ENCODE measurements around the gene FAM111B. TPM values are rescaled to one million over a fixed set of nuclear protein-coding genes. Genes with fewer than 3 reads are reported as not detected.

Gene FAM111B
- total and polyA plus RNA-seq, 4 donors, result 0.94 to 6.9 (median 2.3) TPM

DNA sequence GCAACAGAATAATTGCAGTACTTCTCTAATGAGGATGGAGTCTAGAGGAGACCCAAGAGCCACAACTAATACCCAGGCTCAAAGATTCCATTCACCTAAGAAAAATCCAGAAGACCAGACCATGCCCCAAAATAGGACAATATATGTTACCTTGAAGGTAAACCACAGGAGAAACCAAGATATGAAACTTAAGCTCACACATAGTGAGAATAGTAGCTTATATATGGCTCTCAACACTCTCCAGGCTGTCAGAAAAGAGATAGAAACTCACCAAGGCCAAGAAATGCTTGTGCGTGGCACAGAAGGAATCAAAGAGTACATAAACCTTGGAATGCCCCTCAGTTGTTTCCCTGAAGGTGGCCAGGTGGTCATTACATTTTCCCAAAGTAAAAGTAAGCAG is 44.7 kb downstream of the FAM111B start:
- 93 to 97% methylated on average over 1 of the region's 1 CpG for WGBS, 2 donors
- TF ChIP-seq, protein P1, sequence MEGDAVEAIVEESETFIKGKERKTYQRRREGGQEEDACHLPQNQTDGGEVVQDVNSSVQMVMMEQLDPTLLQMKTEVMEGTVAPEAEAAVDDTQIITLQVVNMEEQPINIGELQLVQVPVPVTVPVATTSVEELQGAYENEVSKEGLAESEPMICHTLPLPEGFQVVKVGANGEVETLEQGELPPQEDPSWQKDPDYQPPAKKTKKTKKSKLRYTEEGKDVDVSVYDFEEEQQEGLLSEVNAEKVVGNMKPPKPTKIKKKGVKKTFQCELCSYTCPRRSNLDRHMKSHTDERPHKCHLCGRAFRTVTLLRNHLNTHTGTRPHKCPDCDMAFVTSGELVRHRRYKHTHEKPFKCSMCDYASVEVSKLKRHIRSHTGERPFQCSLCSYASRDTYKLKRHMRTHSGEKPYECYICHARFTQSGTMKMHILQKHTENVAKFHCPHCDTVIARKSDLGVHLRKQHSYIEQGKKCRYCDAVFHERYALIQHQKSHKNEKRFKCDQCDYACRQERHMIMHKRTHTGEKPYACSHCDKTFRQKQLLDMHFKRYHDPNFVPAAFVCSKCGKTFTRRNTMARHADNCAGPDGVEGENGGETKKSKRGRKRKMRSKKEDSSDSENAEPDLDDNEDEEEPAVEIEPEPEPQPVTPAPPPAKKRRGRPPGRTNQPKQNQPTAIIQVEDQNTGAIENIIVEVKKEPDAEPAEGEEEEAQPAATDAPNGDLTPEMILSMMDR (IDR thresholded peaks at IDR 0.05; ENCODE audit: control extremely low read depth, extremely low read depth), result no peak
- no peak for ATAC-seq (ENCODE audit: insufficient read depth, low FRiP score)

DNA sequence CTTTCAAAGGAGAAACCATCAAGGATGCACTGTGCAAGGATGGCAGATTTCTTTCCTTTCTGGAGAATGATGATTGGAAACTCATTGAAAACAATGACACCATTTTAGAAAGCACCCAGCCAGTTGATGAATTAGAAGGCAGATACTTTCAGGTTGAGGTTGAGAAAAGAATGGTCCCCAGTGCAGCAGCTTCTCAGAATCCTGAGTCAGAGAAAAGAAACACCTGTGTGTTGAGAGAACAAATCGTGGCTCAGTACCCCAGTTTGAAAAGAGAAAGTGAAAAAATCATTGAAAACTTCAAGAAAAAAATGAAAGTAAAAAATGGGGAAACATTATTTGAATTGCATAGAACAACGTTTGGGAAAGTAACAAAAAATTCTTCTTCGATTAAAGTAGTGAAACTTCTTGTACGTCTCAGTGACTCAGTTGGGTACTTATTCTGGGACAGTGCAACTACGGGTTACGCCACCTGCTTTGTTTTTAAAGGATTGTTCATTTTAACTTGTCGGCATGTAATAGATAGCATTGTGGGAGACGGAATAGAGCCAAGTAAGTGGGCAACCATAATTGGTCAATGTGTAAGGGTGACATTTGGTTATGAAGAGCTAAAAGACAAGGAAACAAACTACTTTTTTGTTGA is 45.4 kb downstream of the FAM111B start:
- peaks cover 0 to 23% (median 11%) of the 10 kb centered on the region in 4 donors for H3K36me3 ChIP-seq (ENCODE audit: control insufficient read depth in 4 of 4, insufficient read depth in 4 of 4, low read length in 4 of 4)
- H3K9me3 ChIP-seq (ENCODE audit: control insufficient read depth in 4 of 4, insufficient read depth in 3 of 4, low read length in 3 of 4), result no peaks in the 10 kb centered on the region
- H3K27ac ChIP-seq (ENCODE audit: low read depth in 1 of 2, low read length in 1 of 2), result no peak overlapping the region
- 81 to 88% methylated on average over 8 of the region's 8 CpGs for WGBS, 2 donors
- ATAC-seq (ENCODE audit: insufficient read depth, low FRiP score), result no peak
- no peaks in the 10 kb centered on the region for H3K27me3 ChIP-seq (ENCODE audit: control insufficient read depth in 3 of 3, insufficient read depth in 3 of 3, low read length in 2 of 3)
- H3K9ac ChIP-seq (ENCODE audit: insufficient read depth in 1 of 2, low read length in 2 of 2), result no peak overlapping the region
- TF ChIP-seq, protein P1 (IDR thresholded peaks at IDR 0.05; ENCODE audit: control extremely low read depth, extremely low read depth), result no peak
- DNase-seq, result no peak
- H3K4me3 ChIP-seq, result no peak overlapping the region
- H3K4me1 ChIP-seq (ENCODE audit: control insufficient read depth in 5 of 5, insufficient read depth in 5 of 5, low read length in 5 of 5), result peaks cover 0 to 4% (median 0%) of the 10 kb centered on the region in 5 donors

More for the DNA sequence above, 44.7 kb downstream of the FAM111B start:
- no peak overlapping the region for H3K27ac ChIP-seq (ENCODE audit: low read depth in 1 of 2, low read length in 1 of 2)
- no peak for DNase-seq
- no peaks in the 10 kb centered on the region for H3K9me3 ChIP-seq (ENCODE audit: control insufficient read depth in 4 of 4, insufficient read depth in 3 of 4, low read length in 3 of 4)
- H3K27me3 ChIP-seq (ENCODE audit: control insufficient read depth in 3 of 3, insufficient read depth in 3 of 3, low read length in 2 of 3), result no peaks in the 10 kb centered on the region
- peaks cover 0 to 29% (median 11%) of the 10 kb centered on the region in 4 donors for H3K36me3 ChIP-seq (ENCODE audit: control insufficient read depth in 4 of 4, insufficient read depth in 4 of 4, low read length in 4 of 4)
- H3K9ac ChIP-seq (ENCODE audit: insufficient read depth in 1 of 2, low read length in 2 of 2), result no peak overlapping the region
- peaks cover 0 to 5% (median 0%) of the 10 kb centered on the region in 5 donors for H3K4me1 ChIP-seq (ENCODE audit: control insufficient read depth in 5 of 5, insufficient read depth in 5 of 5, low read length in 5 of 5)
- no peak overlapping the region for H3K4me3 ChIP-seq

DNA sequence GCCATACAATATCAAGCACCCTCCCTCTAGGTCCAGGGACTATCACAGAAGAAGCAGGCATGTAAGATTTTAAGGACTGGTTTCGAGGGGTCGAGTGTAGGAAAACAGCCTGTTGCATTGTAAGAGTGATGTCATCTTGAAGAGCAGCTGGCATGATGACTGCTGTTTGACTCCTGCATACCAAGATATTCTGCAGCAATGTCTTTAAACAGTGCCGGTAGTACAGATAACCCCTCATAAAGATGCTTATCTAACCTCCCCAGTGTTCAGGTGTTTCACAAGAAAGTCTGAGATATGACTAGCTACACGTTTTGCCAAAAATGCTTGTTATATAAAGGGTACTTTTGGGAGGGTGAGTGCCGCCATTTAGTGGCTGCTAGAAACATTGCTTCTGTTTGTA is 47.6 kb downstream of the FAM111B start:
- ATAC-seq (ENCODE audit: insufficient read depth, low FRiP score) (no peak), DNase-seq (no peak)
- 73 to 86% methylated on average over 5 of the region's 5 CpGs for WGBS, 2 donors
- H3K4me3 ChIP-seq, result no peak overlapping the region
- H3K9ac ChIP-seq (ENCODE audit: insufficient read depth in 1 of 2, low read length in 2 of 2), result no peak overlapping the region
- no peaks in the 10 kb centered on the region for H3K27me3 ChIP-seq (ENCODE audit: control insufficient read depth in 3 of 3, insufficient read depth in 3 of 3, low read length in 2 of 3)
- H3K4me1 ChIP-seq (ENCODE audit: control insufficient read depth in 5 of 5, insufficient read depth in 5 of 5, low read length in 5 of 5), result peaks cover 0 to 4% (median 0%) of the 10 kb centered on the region in 5 donors
- no peak overlapping the region for H3K27ac ChIP-seq (ENCODE audit: low read depth in 1 of 2, low read length in 1 of 2)
- peaks cover 0 to 17% (median 10%) of the 10 kb centered on the region in 4 donors for H3K36me3 ChIP-seq (ENCODE audit: control insufficient read depth in 4 of 4, insufficient read depth in 4 of 4, low read length in 4 of 4)
- no peaks in the 10 kb centered on the region for H3K9me3 ChIP-seq (ENCODE audit: control insufficient read depth in 4 of 4, insufficient read depth in 3 of 4, low read length in 3 of 4)
- TF ChIP-seq, protein P1 (IDR thresholded peaks at IDR 0.05; ENCODE audit: control extremely low read depth, extremely low read depth), result no peak

All from lung (tissue), 12 donors.